Calu3 (cell line): ENCODE results near the gene HOXD10. TPM values are rescaled to one million over a fixed set of nuclear protein-coding genes. Genes with fewer than 3 reads are reported as not detected.

Experiments used
- BruUV-seq: library from RNA; stranded (reverse); fragments of 400-500 nt; replicated peaks from 2 replicates; lab custom pipeline; 2021; lab: Mats Ljungman, UMichigan
- CTCF ChIA-PET: fragments of 300-600 bp; sonication (Branson Sonifier 250); formaldehyde crosslinking; loops from one replicate; lab custom pipeline; 2022; ENCODE audit warnings: antibody characterized with exemption; lab: Charles Lee
- DNase-seq: peaks from one replicate; pipeline ENCODE4 v3.0.0; 2022
- H3K27ac Mint-ChIP-seq: one replicate; pipeline ENCODE4 v1.8.0; 2022; ENCODE audit warnings: mixed read lengths; ENCODE audit not compliant: unreplicated experiment
- H3K27me3 Mint-ChIP-seq: one replicate; pipeline ENCODE4 v1.8.0; 2022; ENCODE audit warnings: mixed read lengths; ENCODE audit not compliant: unreplicated experiment
- H3K36me3 Mint-ChIP-seq: one replicate; pipeline ENCODE4 v1.8.0; 2022; ENCODE audit warnings: mild to moderate bottlenecking, moderate library complexity, mixed read lengths; ENCODE audit not compliant: insufficient read depth, unreplicated experiment
- H3K4me1 Mint-ChIP-seq: one replicate; pipeline ENCODE4 v1.8.0; 2022; ENCODE audit warnings: mild to moderate bottlenecking, low read depth, mixed read lengths; ENCODE audit not compliant: unreplicated experiment
- H3K4me3 Mint-ChIP-seq: one replicate; pipeline ENCODE4 v1.8.0; 2022; ENCODE audit warnings: mild to moderate bottlenecking, low read depth, moderate library complexity, mixed read lengths; ENCODE audit not compliant: unreplicated experiment
- H3K9me3 Mint-ChIP-seq: one replicate; pipeline ENCODE4 v1.8.0; 2022; ENCODE audit warnings: low read depth, mixed read lengths; ENCODE audit not compliant: unreplicated experiment
- CTCF ChIP-seq: fragments of 200-600 bp; IDR thresholded peaks from one replicate; pipeline ENCODE4 v1.8.0; 2022; ENCODE audit warnings: antibody characterized with exemption; ENCODE audit not compliant: unreplicated experiment
- intact Hi-C: fragments of 100-400 bp; cut with micrococcal nuclease; formaldehyde crosslinking; loops from one replicate; pipeline ENCODE4 v1.10.0; 2022; ENCODE audit not compliant: unreplicated experiment
- total RNA-seq: library from RNA; stranded (reverse); gene quantifications from 2 replicates; pipeline ENCODE4 v1.2.3, GENCODE V29; 2022

Gene HOXD10
- total RNA-seq, 1 experiment from 2014 or later = not detected

GRCh38 chr2:176124947-176125771 lies 8.6 kb downstream of the HOXD10 start:
- TF ChIP-seq CTCF = no peak
- intact Hi-C loops = loop anchor here (5.0 to 10.0 kb wide), 3 partner anchors 427 to 1640 kb away; no protein-coding TSS in a partner anchor
- CTCF ChIA-PET = interaction anchor here (2.2 kb wide), 1 partner anchor 529 kb away, joined by 16 read pairs; no protein-coding TSS in a partner anchor
- Mint-ChIP-seq H3K36me3 (no peaks in the 10 kb centered on the region), H3K4me3 (no peak overlapping the region), H3K27me3 (peaks cover 4% of the 10 kb centered on the region), H3K4me1 (no peaks in the 10 kb centered on the region), H3K9me3 (no peaks in the 10 kb centered on the region), H3K27ac (no peak overlapping the region)
- no peak for DNase-seq
- BruUV-seq = no TSS peak

GRCh38 chr2:176125772-176126054 lies 9.1 kb downstream of the HOXD10 start:
- CTCF ChIA-PET = interaction anchor here (2.2 kb wide), 1 partner anchor 528 kb away, joined by 16 read pairs; no protein-coding TSS in a partner anchor
- BruUV-seq = no TSS peak
- no peaks in the 10 kb centered on the region for H3K36me3 Mint-ChIP-seq
- DNase-seq = no peak
- H3K9me3 Mint-ChIP-seq = no peaks in the 10 kb centered on the region
- H3K27ac Mint-ChIP-seq = no peak overlapping the region
- H3K4me3 Mint-ChIP-seq = no peak overlapping the region
- intact Hi-C loops = loop anchor here (2.0 to 10.0 kb wide), 6 partner anchors 427 to 1639 kb away; no protein-coding TSS in a partner anchor
- no peaks in the 10 kb centered on the region for H3K27me3 Mint-ChIP-seq
- no peaks in the 10 kb centered on the region for H3K4me1 Mint-ChIP-seq
- TF ChIP-seq CTCF = no peak

- peak; percentile 60 for DNase-seq
- H3K4me1 Mint-ChIP-seq = no peaks in the 10 kb centered on the region
- peak; percentile 73 for TF ChIP-seq CTCF
- H3K9me3 Mint-ChIP-seq = no peaks in the 10 kb centered on the region
- H3K36me3 Mint-ChIP-seq = no peaks in the 10 kb centered on the region
- intact Hi-C loops = loop anchor here (1.0 to 10.0 kb wide), 7 partner anchors 425 to 1638 kb away; no protein-coding TSS in a partner anchor
- no TSS peak for BruUV-seq
- no peaks in the 10 kb centered on the region for H3K27me3 Mint-ChIP-seq
- H3K27ac Mint-ChIP-seq = no peak overlapping the region
- CTCF ChIA-PET = interaction anchor here (0.7 to 2.2 kb wide), 11 partner anchors 14 to 1022 kb away, joined by 3 to 16 read pairs (median 4); no protein-coding TSS in a partner anchor
- no peak overlapping the region for H3K4me3 Mint-ChIP-seq
Observed at GRCh38 chr2:176126929-176127773, 10.6 kb downstream of the HOXD10 start.

- Mint-ChIP-seq H3K4me1 (no peaks in the 10 kb centered on the region), H3K9me3 (no peaks in the 10 kb centered on the region), H3K27ac (no peak overlapping the region), H3K36me3 (no peaks in the 10 kb centered on the region), H3K4me3 (no peak overlapping the region), H3K27me3 (no peaks in the 10 kb centered on the region)
- CTCF ChIA-PET = interaction anchor here (0.9 kb wide), 2 partner anchors 1021 kb away, joined by 3 read pairs; no protein-coding TSS in a partner anchor
- TF ChIP-seq CTCF = no peak
- intact Hi-C loops = loop anchor here (1.0 to 10.0 kb wide), 7 partner anchors 425 to 1637 kb away; no protein-coding TSS in a partner anchor
- DNase-seq = no peak
- BruUV-seq = no TSS peak
Observed at GRCh38 chr2:176127774-176128072, 11.1 kb downstream of the HOXD10 start.
